Skeletal muscle tissue (tissue), 4 donors: ENCODE data around the gene DNMT3B. TPM values are rescaled to one million over a fixed set of nuclear protein-coding genes. Genes with fewer than 3 reads are reported as not detected.

Experiments
- H3K27ac ChIP-seq: one replicate; pipeline ENCODE4 v1.7.0; 2013; ENCODE audit warnings: mild to moderate bottlenecking, low read depth, low read length, inconsistent platforms
- H3K27me3 ChIP-seq, 3 donors: one replicate each; pipeline ENCODE4 v1.7.0; 2013; ENCODE audit warnings: low read length in 3 of 3; ENCODE audit not compliant: control insufficient read depth in 3 of 3, insufficient read depth in 3 of 3
- H3K36me3 ChIP-seq, 3 donors: one replicate each; pipeline ENCODE4 v1.7.0; 2013; ENCODE audit warnings: low read length in 3 of 3; ENCODE audit not compliant: control insufficient read depth in 3 of 3, insufficient read depth in 3 of 3
- H3K4me1 ChIP-seq, 3 donors: one replicate each; pipeline ENCODE4 v1.7.0; 2013; ENCODE audit warnings: low read length in 3 of 3, mild to moderate bottlenecking in 3 of 3; ENCODE audit not compliant: control insufficient read depth in 3 of 3, insufficient read depth in 3 of 3
- H3K4me3 ChIP-seq, 3 donors: one replicate each; pipeline ENCODE4 v1.7.0; 2013; ENCODE audit warnings: low read length in 3 of 3
- H3K9ac ChIP-seq, 3 donors: one replicate each; pipeline ENCODE4 v1.7.0; 2013; ENCODE audit warnings: low read length in 3 of 3, mild to moderate bottlenecking in 3 of 3, moderate library complexity in 2 of 3, low read depth in 1 of 3
- H3K9me3 ChIP-seq, 3 donors: one replicate each; pipeline ENCODE4 v1.7.0; 2013; ENCODE audit warnings: low read length in 3 of 3; ENCODE audit not compliant: control insufficient read depth in 3 of 3
- total RNA-seq: library from RNA; depleted of rRNA; stranded (reverse); fragments of >200 nt; gene quantifications from one replicate; pipeline ENCODE4 v1.2.3, GENCODE V29; 2014
- donor health status: Osteomylitis.

The DNMT3B gene
- total RNA-seq, 1 donor from 2014 or later, result 2.1 TPM

DNA sequence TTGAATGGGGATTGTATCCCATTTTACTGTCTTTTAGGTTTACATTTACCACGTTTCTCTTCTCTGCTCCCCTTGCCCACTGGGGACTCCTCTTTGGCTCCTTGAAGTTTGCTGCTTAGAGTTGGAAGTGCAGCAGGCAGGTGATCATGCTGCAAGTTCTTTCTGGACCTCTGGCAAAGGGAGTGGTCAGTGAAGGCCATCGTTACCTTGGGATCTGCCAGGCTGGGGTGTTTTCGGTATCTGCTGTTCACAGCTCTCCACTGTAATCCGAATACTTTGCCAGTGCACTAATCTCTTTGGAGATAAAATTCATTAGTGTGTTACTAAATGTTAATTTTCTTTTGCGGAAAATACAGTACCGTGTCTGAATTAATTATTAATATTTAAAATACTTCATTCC lies 87.4 kb downstream of the DNMT3B start:
- no peak overlapping the region for H3K4me3 ChIP-seq
- H3K27ac ChIP-seq, result no peak overlapping the region
- no peaks in the 10 kb centered on the region for H3K9me3 ChIP-seq
- H3K36me3 ChIP-seq, result peaks cover 10 to 42% (median 41%) of the 10 kb centered on the region in 3 donors
- no peak overlapping the region for H3K9ac ChIP-seq
- H3K4me1 ChIP-seq, result no peaks in the 10 kb centered on the region
- no peaks in the 10 kb centered on the region for H3K27me3 ChIP-seq

DNA sequence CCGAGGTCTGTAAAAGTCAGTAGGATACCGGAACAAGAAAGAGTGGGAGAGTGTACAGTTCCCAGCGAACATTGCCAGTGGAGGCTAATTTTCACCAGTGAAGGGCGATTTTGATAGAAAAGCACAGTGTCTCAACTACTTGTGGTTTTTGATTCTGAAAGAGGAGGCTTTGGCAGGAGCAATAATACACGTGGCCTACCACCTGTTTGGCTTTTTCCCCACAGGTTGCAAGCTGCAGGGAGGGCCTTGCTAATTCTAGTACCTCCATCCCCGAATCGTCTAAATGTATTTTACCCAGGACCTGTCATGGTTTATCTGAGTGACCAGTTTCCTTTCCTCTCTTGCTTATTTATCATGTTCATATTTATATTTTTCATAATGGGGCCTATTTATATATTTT lies 93.2 kb downstream of the DNMT3B start:
- no peak overlapping the region for H3K4me3 ChIP-seq
- H3K4me1 ChIP-seq, result no peaks in the 10 kb centered on the region
- H3K27ac ChIP-seq, result no peak overlapping the region
- H3K9me3 ChIP-seq, result no peaks in the 10 kb centered on the region
- H3K9ac ChIP-seq, result no peak overlapping the region
- H3K27me3 ChIP-seq, result no peaks in the 10 kb centered on the region
- H3K36me3 ChIP-seq, result peaks cover 0 to 19% (median 8%) of the 10 kb centered on the region in 3 donors

DNA sequence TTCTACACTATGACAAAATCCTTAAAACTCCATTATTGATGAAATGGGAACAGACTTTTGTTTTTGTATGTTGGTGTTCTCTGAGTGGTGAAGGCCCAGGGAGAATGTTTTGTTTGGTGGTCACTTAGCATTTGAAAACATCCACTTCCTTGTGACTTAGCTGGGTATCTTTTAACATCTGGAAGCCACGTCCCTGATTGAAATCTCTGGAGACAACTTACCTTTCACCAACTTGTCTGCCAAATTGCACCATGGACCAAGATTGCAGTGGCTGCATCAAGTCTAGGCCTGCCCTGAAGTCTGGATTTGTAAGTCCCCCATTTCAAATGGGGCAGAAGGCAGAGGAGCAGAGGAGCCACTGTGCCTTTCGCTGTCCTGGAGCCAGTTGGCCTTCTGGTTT lies 96.0 kb downstream of the DNMT3B start:
- Histone ChIP-seq H3K9ac (no peak overlapping the region), H3K9me3 (no peaks in the 10 kb centered on the region), H3K4me1 (no peaks in the 10 kb centered on the region), H3K27ac (no peak overlapping the region), H3K27me3 (no peaks in the 10 kb centered on the region), H3K4me3 (no peak overlapping the region), H3K36me3 (peaks cover 0 to 12% (median 0%) of the 10 kb centered on the region in 3 donors)

Other genes with a start within 250 kb of the DNMT3B start
- gene NOL4L, start 177.1 kb upstream of the DNMT3B start, total RNA-seq, result 4.2 TPM
- under 0.01 TPM for gene C20orf203, start 88.4 kb upstream of the DNMT3B start, total RNA-seq
- gene COMMD7, start 18.9 kb upstream of the DNMT3B start, total RNA-seq, result 14.1 TPM
- 74.6 TPM for gene MAPRE1, start 57.6 kb downstream of the DNMT3B start, total RNA-seq
- not detected for gene EFCAB8, start 96.5 kb downstream of the DNMT3B start, total RNA-seq
- gene SUN5, start 242.0 kb downstream of the DNMT3B start, total RNA-seq, result not detected
- not detected for gene BPIFB2, start 245.3 kb downstream of the DNMT3B start, total RNA-seq